Panc1 (cell line): ENCODE data around the gene MTUS2. TPM values are rescaled to one million over a fixed set of nuclear protein-coding genes. Genes with fewer than 3 reads are reported as not detected.
"Not testable (repeated sequence)": the region's sequence is repeated elsewhere in the genome, so short reads cannot be mapped to it uniquely, and the experiment has no call there.

Experiments used
- ATAC-seq: fragments of 200-7000 bp; cut with Tn5 transposase; 2 replicates; pipeline ENCODE4 v1.9.1; 2020; ENCODE audit warnings: mild to moderate bottlenecking, moderate library complexity
- BruUV-seq: library from RNA; stranded (reverse); fragments of 400-500 nt; replicated peaks from 2 replicates; lab custom pipeline; 2021; lab: Mats Ljungman, UMichigan
- CTCF ChIA-PET: fragments of 300-600 bp; sonication (Branson Sonifier 250); formaldehyde crosslinking; loops from one replicate; lab custom pipeline; 2022; ENCODE audit warnings: antibody characterized with exemption; lab: Charles Lee
- POLR2A ChIA-PET: fragments of 300-600 bp; sonication (Branson Sonifier 250); formaldehyde crosslinking; loops from one replicate; lab custom pipeline; 2022; ENCODE audit warnings: antibody characterized with exemption; lab: Charles Lee
- DNase-seq: peaks from one replicate; pipeline ENCODE4 v3.0.0-alpha.2; 2010; ENCODE audit warnings: low read depth, low spot score
- H3K27ac ChIP-seq: 2 replicates; pipeline ENCODE4 v1.5.1; 2011; ENCODE audit warnings: mild to moderate bottlenecking, low read length, inconsistent platforms
- H3K27me3 ChIP-seq: fragments of 200-500 bp; sonication (Bioruptor generic); 2 replicates; pipeline ENCODE4 v1.6.0; 2014; ENCODE audit warnings: low read length, inconsistent platforms; ENCODE audit not compliant: control insufficient read depth, insufficient read depth
- H3K36me3 ChIP-seq: fragments of 200-500 bp; sonication (Bioruptor generic); 2 replicates; pipeline ENCODE4 v1.5.1; 2014; ENCODE audit warnings: inconsistent platforms, mild to moderate bottlenecking, low read length, moderate library complexity; ENCODE audit not compliant: control insufficient read depth, insufficient read depth
- H3K4me1 ChIP-seq: 2 replicates; pipeline ENCODE4 v1.5.1; 2011; ENCODE audit warnings: inconsistent platforms, mild to moderate bottlenecking, low read length, moderate library complexity; ENCODE audit not compliant: control insufficient read depth, insufficient read depth
- H3K4me3 ChIP-seq, 2 experiments: 2 replicates each; pipeline ENCODE4 v1.5.1; 2011 to 2012; ENCODE audit warnings: low read depth in 2 of 2, low read length in 2 of 2, mild to moderate bottlenecking in 2 of 2, inconsistent platforms in 1 of 2, moderate library complexity in 1 of 2
- H3K9me3 ChIP-seq: fragments of 200-500 bp; sonication (Bioruptor generic); 2 replicates; pipeline ENCODE4 v1.5.1; 2014; ENCODE audit warnings: low read depth, mild to moderate bottlenecking, inconsistent platforms, low read length, moderate library complexity; ENCODE audit not compliant: control insufficient read depth, insufficient read depth
- POLR2AphosphoS5 ChIP-seq: IDR thresholded peaks from 2 replicates; pipeline ENCODE4 v1.6.1; 2012; ENCODE audit warnings: mild to moderate bottlenecking, low read depth, low read length, moderate library complexity
- SIN3A ChIP-seq: IDR thresholded peaks from 2 replicates; pipeline ENCODE4 v1.6.1; 2012; ENCODE audit warnings: low read depth, mild to moderate bottlenecking, low read length, moderate library complexity, borderline replicate concordance; ENCODE audit not compliant: insufficient read depth
- TCF7L2 ChIP-seq: IDR thresholded peaks from 2 replicates; pipeline ENCODE4 v1.6.1; 2011; ENCODE audit warnings: mild to moderate bottlenecking, low read depth, low read length, inconsistent platforms
- in situ Hi-C: cut with HindIII; loops from 2 replicates; pipeline ENCODE4 v1.10.0; 2016; ENCODE audit warnings: low sequenced_read_pairs, low pct_unique_long_range_greater_than_20kb
- intact Hi-C: fragments of 100-400 bp; cut with micrococcal nuclease; formaldehyde crosslinking; loops from one replicate; pipeline ENCODE4 v1.10.0; 2022; ENCODE audit not compliant: unreplicated experiment
- total RNA-seq: library from RNA; stranded (reverse); gene quantifications from one replicate; pipeline ENCODE4 v1.2.1, GENCODE V29; 2021; ENCODE audit not compliant: unreplicated experiment
- TF ChIP-seq, protein P1 (sequence below): fragments of 450-650 bp; IDR thresholded peaks from 2 replicates; pipeline ENCODE4 v1.5.1; 2017; ENCODE audit warnings: mild to moderate bottlenecking
- TF ChIP-seq, protein P2 (sequence below), 2 experiments: IDR thresholded peaks; 2 replicates each; pipeline ENCODE4 v1.6.1; 2011 to 2012; ENCODE audit warnings: low read depth in 2 of 2, control low read depth in 1 of 2, low read length in 1 of 2, mild to moderate bottlenecking in 1 of 2, moderate library complexity in 1 of 2; ENCODE audit not compliant: insufficient read depth in 1 of 2

MTUS2 gene
- total RNA-seq, 1 experiment from 2014 or later: 0.05 TPM

DNA sequence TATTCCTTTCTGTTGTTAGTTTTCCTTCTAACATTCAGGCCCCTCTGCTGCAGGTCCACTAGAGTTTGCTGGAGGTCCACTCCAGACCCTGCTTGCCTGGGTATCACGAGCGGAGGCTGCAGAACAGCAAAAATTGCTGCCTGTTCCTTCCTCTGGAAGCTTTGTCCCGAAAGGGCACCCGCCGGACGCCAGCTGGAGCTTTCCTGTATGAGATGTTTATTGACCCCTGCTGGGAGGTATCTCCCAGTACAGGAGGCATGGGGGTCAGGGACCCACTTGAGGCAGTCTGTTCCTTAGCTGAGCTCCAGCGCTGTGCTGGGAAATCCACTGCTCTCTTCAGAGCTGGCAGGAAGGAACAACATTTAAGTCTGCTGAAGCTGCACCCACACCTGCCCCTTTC is 516.2 kb downstream of the MTUS2 start:
- H3K36me3 ChIP-seq: no peaks in the 10 kb centered on the region
- TF ChIP-seq, protein P1, sequence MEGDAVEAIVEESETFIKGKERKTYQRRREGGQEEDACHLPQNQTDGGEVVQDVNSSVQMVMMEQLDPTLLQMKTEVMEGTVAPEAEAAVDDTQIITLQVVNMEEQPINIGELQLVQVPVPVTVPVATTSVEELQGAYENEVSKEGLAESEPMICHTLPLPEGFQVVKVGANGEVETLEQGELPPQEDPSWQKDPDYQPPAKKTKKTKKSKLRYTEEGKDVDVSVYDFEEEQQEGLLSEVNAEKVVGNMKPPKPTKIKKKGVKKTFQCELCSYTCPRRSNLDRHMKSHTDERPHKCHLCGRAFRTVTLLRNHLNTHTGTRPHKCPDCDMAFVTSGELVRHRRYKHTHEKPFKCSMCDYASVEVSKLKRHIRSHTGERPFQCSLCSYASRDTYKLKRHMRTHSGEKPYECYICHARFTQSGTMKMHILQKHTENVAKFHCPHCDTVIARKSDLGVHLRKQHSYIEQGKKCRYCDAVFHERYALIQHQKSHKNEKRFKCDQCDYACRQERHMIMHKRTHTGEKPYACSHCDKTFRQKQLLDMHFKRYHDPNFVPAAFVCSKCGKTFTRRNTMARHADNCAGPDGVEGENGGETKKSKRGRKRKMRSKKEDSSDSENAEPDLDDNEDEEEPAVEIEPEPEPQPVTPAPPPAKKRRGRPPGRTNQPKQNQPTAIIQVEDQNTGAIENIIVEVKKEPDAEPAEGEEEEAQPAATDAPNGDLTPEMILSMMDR: no peak
- TF ChIP-seq, protein P2, sequence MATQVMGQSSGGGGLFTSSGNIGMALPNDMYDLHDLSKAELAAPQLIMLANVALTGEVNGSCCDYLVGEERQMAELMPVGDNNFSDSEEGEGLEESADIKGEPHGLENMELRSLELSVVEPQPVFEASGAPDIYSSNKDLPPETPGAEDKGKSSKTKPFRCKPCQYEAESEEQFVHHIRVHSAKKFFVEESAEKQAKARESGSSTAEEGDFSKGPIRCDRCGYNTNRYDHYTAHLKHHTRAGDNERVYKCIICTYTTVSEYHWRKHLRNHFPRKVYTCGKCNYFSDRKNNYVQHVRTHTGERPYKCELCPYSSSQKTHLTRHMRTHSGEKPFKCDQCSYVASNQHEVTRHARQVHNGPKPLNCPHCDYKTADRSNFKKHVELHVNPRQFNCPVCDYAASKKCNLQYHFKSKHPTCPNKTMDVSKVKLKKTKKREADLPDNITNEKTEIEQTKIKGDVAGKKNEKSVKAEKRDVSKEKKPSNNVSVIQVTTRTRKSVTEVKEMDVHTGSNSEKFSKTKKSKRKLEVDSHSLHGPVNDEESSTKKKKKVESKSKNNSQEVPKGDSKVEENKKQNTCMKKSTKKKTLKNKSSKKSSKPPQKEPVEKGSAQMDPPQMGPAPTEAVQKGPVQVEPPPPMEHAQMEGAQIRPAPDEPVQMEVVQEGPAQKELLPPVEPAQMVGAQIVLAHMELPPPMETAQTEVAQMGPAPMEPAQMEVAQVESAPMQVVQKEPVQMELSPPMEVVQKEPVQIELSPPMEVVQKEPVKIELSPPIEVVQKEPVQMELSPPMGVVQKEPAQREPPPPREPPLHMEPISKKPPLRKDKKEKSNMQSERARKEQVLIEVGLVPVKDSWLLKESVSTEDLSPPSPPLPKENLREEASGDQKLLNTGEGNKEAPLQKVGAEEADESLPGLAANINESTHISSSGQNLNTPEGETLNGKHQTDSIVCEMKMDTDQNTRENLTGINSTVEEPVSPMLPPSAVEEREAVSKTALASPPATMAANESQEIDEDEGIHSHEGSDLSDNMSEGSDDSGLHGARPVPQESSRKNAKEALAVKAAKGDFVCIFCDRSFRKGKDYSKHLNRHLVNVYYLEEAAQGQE (IDR thresholded peaks at IDR 0.05; ENCODE audit: insufficient read depth in 1 of 2, low read depth in 2 of 2, low read length in 1 of 2): no peak
- no peak for TF ChIP-seq SIN3A
- TF ChIP-seq TCF7L2: no peak
- TF ChIP-seq POLR2AphosphoS5: no peak
- H3K27ac ChIP-seq: no peak overlapping the region
- no peak overlapping the region for H3K4me3 ChIP-seq
- no TSS peak for BruUV-seq
- no peaks in the 10 kb centered on the region for H3K4me1 ChIP-seq
- ChIA-PET POLR2A (no interaction called here), CTCF (no interaction called here)
- no peaks in the 10 kb centered on the region for H3K27me3 ChIP-seq
- in situ Hi-C loops (no loop called here), intact Hi-C loops (no loop called here)
- no peaks in the 10 kb centered on the region for H3K9me3 ChIP-seq
- ATAC-seq (no peak), DNase-seq (no peak)

DNA sequence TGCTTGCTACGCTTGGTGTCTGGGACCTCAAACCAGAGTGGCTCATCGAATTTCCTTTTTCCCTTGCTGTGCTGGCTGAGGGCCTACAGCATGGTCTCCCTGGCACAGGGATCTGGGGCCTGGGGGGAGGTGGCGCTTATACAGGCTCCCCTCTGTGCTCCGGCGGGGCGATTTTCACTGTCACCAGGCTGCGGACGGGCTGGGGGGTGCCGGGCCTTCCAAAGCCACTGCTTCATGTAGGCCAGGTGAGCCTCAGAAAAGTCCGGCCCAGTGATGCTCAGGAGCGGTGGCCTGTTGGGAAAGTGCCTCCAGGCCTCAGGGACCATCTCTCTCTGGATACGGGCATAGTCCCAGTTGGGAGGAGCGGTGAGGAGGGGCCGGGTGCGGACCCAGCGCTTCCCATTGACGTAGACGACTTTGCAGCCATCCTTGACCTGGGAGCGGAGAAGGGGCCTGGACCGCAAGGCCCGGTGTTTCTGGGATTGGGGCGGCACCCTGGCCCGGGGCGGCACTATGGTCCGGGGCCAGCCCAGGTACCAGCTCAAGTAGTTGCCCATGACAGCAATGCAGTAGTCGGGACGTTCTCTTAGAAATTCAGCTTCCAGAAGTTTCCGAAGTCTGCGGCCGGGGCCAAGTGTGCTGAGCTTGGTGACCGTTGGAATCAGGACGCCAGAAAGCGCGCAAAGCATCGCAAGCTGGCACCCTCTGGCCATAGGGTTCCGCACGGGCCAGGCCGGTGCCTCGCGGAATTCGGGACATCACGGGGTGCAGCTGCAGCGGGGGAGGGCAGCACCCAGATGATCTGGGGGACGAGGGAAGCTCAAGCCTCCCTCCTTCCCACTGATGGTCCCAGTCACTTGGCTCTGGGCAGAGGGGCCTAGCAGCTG is 519.5 kb downstream of the MTUS2 start:
- ChIA-PET POLR2A (no interaction called here), CTCF (no interaction called here)
- H3K9me3 ChIP-seq: no peaks in the 10 kb centered on the region
- ATAC-seq (no peak), DNase-seq (no peak)
- no peaks in the 10 kb centered on the region for H3K27me3 ChIP-seq
- no peaks in the 10 kb centered on the region for H3K36me3 ChIP-seq
- no peak overlapping the region for H3K4me3 ChIP-seq
- in situ Hi-C loops: no loop called here
- intact Hi-C loops: no loop called here
- H3K27ac ChIP-seq: no peak overlapping the region
- no TSS peak for BruUV-seq
- no peak for TF ChIP-seq TCF7L2
- TF ChIP-seq, protein P2 (IDR thresholded peaks at IDR 0.05; ENCODE audit: insufficient read depth in 1 of 2, low read depth in 2 of 2, low read length in 1 of 2): no peak
- no peaks in the 10 kb centered on the region for H3K4me1 ChIP-seq

DNA sequence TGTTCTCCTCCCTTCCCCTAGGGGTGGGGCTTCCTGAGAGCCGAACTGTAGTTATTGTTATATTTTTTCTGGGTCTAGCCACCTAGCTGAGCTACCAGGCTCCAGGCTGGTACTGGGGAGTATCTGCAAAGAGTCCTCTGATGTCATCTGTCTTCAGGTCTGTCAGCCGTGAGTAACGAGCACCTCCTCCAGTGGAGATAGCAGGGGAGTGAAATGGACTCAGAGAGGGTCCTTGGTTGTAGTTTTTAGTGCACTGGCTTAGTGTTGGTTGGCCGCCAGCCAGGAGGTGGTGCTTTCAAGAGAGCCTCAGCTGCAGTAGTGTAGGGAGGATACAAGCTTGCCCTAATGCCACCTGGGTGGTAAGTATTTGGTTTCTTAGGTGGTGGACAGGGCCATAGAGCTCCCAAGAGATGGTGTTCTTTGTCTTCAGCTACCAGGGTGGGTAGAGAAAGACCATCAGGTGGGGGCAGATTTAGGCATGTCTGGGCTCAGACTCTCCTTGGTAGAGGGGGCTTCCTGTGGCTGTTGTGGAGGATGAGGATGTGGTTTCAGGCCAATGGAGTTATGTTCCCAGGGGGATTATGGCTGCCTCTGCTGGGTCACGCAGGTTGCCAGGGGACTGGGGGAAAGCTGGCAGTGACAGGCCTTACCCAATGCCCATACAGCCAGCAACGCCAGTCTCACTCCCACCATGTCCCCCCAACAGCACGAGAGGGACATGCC is 525.9 kb downstream of the MTUS2 start:
- in situ Hi-C loops, intact Hi-C loops, H3K36me3 ChIP-seq, BruUV-seq, H3K27ac ChIP-seq, H3K27me3 ChIP-seq, DNase-seq, H3K4me3 ChIP-seq, CTCF ChIA-PET, H3K9me3 ChIP-seq, H3K4me1 ChIP-seq, POLR2A ChIA-PET, ATAC-seq: not testable (repeated sequence)
